Caki2 (cell line): ENCODE measurements around the gene GADL1. TPM values are rescaled to one million over a fixed set of nuclear protein-coding genes. Genes with fewer than 3 reads are reported as not detected.

ENCODE experiments used
- DNase-seq: peaks from one replicate; pipeline ENCODE4 v3.0.0-alpha.2; 2015; ENCODE audit warnings: low read depth
- in situ Hi-C: cut with HindIII; loops from 2 replicates; pipeline ENCODE4 v1.10.0; 2016; ENCODE audit warnings: low sequenced_read_pairs, low pct_unique_long_range_greater_than_20kb, mixed read lengths
- total RNA-seq: library from RNA; depleted of rRNA; stranded (reverse); fragments of >200 nt; shearing (Covaris generic); gene quantifications from 2 replicates; pipeline ENCODE4 v1.2.3, GENCODE V29; 2014; ENCODE audit warnings: low replicate concordance

The GADL1 gene
- total RNA-seq, 1 experiment from 2014 or later = not detected

- in situ Hi-C loops = no loop called here
- no peak for DNase-seq
Measured at GRCh38 chr3:30692498-30693130, 201.8 kb downstream of the GADL1 start.

GRCh38 chr3:30691944-30692343, 202.5 kb downstream of the GADL1 start:
- in situ Hi-C loops = no loop called here
- DNase-seq = no peak

- no peak for DNase-seq
- in situ Hi-C loops = no loop called here
Measured at GRCh38 chr3:30691249-30691880, 203.1 kb downstream of the GADL1 start.

- in situ Hi-C loops = no loop called here
Measured at GRCh38 chr3:30690199-30690598, 204.3 kb downstream of the GADL1 start.

GRCh38 chr3:30688776-30689641, 205.5 kb downstream of the GADL1 start:
- in situ Hi-C loops = no loop called here
- peak; percentile 80 for DNase-seq

More at GRCh38 chr3:30690199-30690598, 204.3 kb downstream of the GADL1 start:
- no peak for DNase-seq

GRCh38 chr3:30687930-30688570, 206.4 kb downstream of the GADL1 start:
- DNase-seq = no peak
- in situ Hi-C loops = no loop called here

GRCh38 chr3:30686799-30687198, 207.7 kb downstream of the GADL1 start:
- in situ Hi-C loops = no loop called here
- DNase-seq = no peak

GRCh38 chr3:30686176-30686575, 208.3 kb downstream of the GADL1 start:
- DNase-seq = no peak
- in situ Hi-C loops = no loop called here

GRCh38 chr3:30685267-30685667, 209.2 kb downstream of the GADL1 start:
- DNase-seq = no peak
- in situ Hi-C loops = no loop called here

- in situ Hi-C loops = no loop called here
- DNase-seq = no peak
Measured at GRCh38 chr3:30684356-30684755, 210.1 kb downstream of the GADL1 start.

- in situ Hi-C loops = no loop called here
Measured at GRCh38 chr3:30683769-30684168, 210.7 kb downstream of the GADL1 start.

GRCh38 chr3:30682434-30683155, 211.9 kb downstream of the GADL1 start:
- no peak for DNase-seq
- in situ Hi-C loops = no loop called here

More at GRCh38 chr3:30683769-30684168, 210.7 kb downstream of the GADL1 start:
- no peak for DNase-seq

- in situ Hi-C loops = no loop called here
- no peak for DNase-seq
Measured at GRCh38 chr3:30681649-30682211, 212.7 kb downstream of the GADL1 start.

GRCh38 chr3:30680789-30681648, 213.4 kb downstream of the GADL1 start:
- DNase-seq = no peak
- in situ Hi-C loops = no loop called here

GRCh38 chr3:30679045-30679444, 215.4 kb downstream of the GADL1 start:
- in situ Hi-C loops = no loop called here
- no peak for DNase-seq

GRCh38 chr3:30677347-30677685, 217.1 kb downstream of the GADL1 start:
- in situ Hi-C loops = no loop called here
- no peak for DNase-seq
